Putamen (tissue), 1 donor: ENCODE measurements around the gene CRIM1.
"Not testable (repeated sequence)": the region's sequence is repeated elsewhere in the genome, so short reads cannot be mapped to it uniquely, and the experiment has no call there.

Source experiments
- DNase-seq: peaks from one replicate; pipeline ENCODE4 v3.0.0-alpha.2; 2016; ENCODE audit warnings: low spot score

The CRIM1 gene

GRCh38 chr2:36351736-36352349 lies 3.7 kb upstream of the CRIM1 start:
- no peak for DNase-seq

DNA sequence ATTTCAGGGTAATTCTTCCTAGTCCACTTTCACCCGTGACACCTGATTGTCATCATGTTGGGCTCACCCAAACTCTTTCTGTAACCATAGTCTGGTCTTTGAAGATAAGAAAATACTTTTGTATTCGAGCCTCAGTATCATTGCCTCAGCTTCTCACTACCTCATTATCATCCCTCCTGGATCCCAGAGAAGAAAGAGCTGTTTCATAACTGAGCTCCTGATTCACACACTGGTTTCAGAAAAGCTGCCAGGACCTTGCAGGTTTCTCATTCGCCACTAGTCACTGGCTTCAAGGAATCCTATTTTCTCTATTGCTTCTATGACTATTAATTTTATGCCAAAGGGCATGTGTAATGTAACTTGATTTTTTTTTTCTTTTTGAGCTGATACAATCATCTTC lies 2.9 kb upstream of the CRIM1 start:
- DNase-seq: no peak

- DNase-seq: no peak
Observed at GRCh38 chr2:36354811-36355150, 797 bp upstream of the CRIM1 start.

GRCh38 chr2:36355890-36356297 lies 316 bp downstream of the CRIM1 start:
- DNase-seq: no peak

DNA sequence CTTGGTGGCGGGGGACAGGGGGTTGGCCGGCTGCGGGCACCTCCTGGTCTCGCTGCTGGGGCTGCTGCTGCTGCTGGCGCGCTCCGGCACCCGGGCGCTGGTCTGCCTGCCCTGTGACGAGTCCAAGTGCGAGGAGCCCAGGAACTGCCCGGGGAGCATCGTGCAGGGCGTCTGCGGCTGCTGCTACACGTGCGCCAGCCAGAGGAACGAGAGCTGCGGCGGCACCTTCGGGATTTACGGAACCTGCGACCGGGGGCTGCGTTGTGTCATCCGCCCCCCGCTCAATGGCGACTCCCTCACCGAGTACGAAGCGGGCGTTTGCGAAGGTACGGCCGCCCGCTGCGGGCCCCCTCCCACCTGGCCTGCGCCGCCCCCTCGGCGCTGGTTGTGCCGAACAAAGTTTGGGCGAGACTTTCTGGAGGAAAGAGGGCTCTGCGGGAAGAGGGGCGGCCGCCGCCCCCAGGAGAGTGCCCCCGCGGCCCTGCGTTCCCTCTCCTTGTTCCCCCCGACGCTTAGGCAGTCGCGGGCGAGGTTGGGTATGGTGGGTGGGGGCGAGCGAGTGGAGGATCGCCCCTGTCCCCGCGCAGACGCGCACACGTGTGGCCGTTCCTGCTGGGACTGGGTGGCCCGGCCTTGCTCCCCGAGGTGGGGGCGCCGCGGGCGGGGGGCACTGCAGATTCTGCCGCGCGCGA lies 866 bp downstream of the CRIM1 start:
- DNase-seq: no peak

- DNase-seq: peak; percentile 68
Observed at GRCh38 chr2:36356990-36357846, 1.6 kb downstream of the CRIM1 start.

GRCh38 chr2:36357847-36358659 lies 2.5 kb downstream of the CRIM1 start:
- no peak for DNase-seq

DNA sequence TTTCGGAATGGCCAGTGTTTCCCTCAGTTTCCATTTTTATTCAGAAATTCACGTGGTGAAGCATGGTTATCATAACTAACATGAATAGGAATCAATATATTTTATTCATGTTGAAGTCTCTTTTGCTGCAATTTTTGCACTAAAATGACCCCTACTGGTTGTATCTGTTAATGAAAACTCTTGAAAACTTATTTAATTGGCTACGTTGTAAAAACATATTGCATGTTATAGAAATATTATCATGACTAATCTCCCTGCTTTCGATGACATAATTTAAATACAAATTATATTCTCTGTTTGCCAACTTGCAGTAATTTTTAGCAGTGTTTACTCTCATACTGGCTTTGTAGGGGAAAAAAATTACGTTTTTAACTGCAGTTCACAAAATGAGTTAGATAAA lies 3.5 kb downstream of the CRIM1 start:
- no peak for DNase-seq

- no peak for DNase-seq
Observed at GRCh38 chr2:36360063-36360462, 4.5 kb downstream of the CRIM1 start.

- no peak for DNase-seq
Observed at GRCh38 chr2:36360834-36361233, 5.3 kb downstream of the CRIM1 start.

- no peak for DNase-seq
Observed at GRCh38 chr2:36361396-36361795, 5.8 kb downstream of the CRIM1 start.

- no peak for DNase-seq
Observed at GRCh38 chr2:36362291-36362690, 6.7 kb downstream of the CRIM1 start.

- not testable (repeated sequence) for DNase-seq
Observed at GRCh38 chr2:36363085-36363484, 7.5 kb downstream of the CRIM1 start.

- no peak for DNase-seq
Observed at GRCh38 chr2:36366491-36367120, 11.0 kb downstream of the CRIM1 start.

- no peak for DNase-seq
Observed at GRCh38 chr2:36367486-36367885, 11.9 kb downstream of the CRIM1 start.

DNA sequence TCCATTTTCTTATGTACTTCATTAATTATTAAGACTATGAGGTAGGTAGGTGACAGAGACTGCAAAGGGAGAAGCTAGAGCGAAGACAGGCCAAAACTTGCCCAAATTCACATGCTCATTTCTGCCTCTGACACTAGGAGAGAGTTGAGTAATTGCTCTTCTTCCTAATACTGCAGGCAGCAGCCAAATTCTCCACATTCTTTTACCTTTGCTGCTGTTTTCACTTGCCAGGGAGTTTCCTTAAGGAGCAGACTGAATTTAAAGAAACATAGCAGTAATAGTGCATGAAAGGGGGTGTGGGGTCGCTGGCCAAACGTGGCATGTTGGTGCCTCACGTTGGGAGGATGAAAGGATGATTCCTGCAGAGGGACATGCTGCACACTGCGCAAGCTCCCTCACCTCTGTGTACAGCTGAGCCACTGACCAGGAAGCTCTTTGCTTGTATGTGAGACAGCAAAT lies 12.3 kb downstream of the CRIM1 start:
- DNase-seq: no peak

DNA sequence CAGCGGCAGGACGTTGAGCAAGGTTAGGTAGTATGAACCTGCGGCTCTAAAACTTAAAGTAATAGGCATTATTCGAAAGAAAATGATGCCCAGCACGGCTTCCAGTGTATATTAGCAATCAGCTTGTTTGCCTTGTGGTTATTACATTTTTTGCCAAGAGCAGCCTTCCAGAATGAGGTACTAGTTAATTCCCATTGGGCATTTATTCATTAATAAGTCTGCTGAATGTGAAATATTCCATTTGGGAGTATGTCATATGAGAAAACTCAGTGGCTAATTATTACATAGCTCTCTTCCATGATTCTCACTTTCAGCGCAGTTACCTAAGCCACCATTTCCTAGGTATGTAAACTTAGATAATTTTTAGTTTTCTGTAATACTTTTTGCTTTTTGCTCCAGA lies 12.9 kb downstream of the CRIM1 start:
- DNase-seq: no peak

- no peak for DNase-seq
Observed at GRCh38 chr2:36369163-36369562, 13.6 kb downstream of the CRIM1 start.

GRCh38 chr2:36369716-36370115 lies 14.1 kb downstream of the CRIM1 start:
- no peak for DNase-seq

GRCh38 chr2:36370281-36370680 lies 14.7 kb downstream of the CRIM1 start:
- DNase-seq: no peak

- DNase-seq: no peak
Observed at GRCh38 chr2:36371070-36371874, 15.7 kb downstream of the CRIM1 start.
